ENCODE measurements around the gene GPS1.
A peak's percentile ranks its signal among the peaks of the same experiment; 100 is the strongest.

GPS1 gene

DNA sequence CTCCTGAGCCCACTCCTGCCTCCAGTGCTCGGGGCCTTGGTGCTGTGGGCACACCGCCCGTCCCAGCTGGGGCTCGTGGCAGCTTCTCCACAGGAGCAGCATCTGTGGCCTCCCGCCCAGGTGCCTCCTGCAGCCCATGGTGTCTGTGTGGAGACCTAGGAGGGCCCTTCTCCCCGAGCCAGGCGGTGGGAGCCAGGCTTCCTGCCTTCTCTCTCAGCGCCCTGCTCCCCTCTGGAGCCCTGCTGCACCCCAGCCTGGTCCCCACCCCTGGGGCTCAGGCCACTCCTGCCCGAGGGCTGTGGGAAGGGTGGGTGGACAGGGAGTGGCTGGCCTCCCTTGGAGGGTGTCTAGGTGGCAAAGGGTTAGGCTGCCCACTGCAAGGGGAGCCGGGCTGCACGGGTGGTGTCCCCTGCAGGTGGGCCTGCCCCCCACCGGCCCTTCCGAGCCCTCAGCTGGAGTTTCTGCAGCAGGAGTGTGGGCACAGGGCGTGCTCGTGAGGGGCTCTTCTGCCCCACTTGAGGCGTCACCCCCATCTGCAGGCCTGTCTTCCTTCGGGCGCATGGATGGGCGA lies 40.0 kb upstream of the GPS1 start (continued):
- TF ChIP-seq POU6F1 (CRISPR knock-in tag; IDR thresholded peaks at IDR 0.05; ENCODE audit: borderline replicate concordance, low read depth) = no peak

GRCh38 chr17:82012261-82012639 lies 39.4 kb upstream of the GPS1 start:
- no peak for ATAC-seq
- no peak for TF ChIP-seq SNAI2 (CRISPR knock-in tag; IDR thresholded peaks at IDR 0.05)
- no peak for TF ChIP-seq PPARA (CRISPR knock-in tag; IDR thresholded peaks at IDR 0.05; ENCODE audit: borderline replicate concordance)
- no peak for TF ChIP-seq ZFP3 (CRISPR knock-in tag; IDR thresholded peaks at IDR 0.05)
- TF ChIP-seq, protein P1, sequence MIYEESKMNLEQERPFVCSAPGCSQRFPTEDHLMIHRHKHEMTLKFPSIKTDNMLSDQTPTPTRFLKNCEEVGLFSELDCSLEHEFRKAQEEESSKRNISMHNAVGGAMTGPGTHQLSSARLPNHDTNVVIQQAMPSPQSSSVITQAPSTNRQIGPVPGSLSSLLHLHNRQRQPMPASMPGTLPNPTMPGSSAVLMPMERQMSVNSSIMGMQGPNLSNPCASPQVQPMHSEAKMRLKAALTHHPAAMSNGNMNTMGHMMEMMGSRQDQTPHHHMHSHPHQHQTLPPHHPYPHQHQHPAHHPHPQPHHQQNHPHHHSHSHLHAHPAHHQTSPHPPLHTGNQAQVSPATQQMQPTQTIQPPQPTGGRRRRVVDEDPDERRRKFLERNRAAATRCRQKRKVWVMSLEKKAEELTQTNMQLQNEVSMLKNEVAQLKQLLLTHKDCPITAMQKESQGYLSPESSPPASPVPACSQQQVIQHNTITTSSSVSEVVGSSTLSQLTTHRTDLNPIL (CRISPR knock-in tag; IDR thresholded peaks at IDR 0.05; ENCODE audit: low read depth) = no peak
- TF ChIP-seq BACH2 (CRISPR knock-in tag; IDR thresholded peaks at IDR 0.05; ENCODE audit: borderline replicate concordance) = no peak
- TF ChIP-seq, protein P2, sequence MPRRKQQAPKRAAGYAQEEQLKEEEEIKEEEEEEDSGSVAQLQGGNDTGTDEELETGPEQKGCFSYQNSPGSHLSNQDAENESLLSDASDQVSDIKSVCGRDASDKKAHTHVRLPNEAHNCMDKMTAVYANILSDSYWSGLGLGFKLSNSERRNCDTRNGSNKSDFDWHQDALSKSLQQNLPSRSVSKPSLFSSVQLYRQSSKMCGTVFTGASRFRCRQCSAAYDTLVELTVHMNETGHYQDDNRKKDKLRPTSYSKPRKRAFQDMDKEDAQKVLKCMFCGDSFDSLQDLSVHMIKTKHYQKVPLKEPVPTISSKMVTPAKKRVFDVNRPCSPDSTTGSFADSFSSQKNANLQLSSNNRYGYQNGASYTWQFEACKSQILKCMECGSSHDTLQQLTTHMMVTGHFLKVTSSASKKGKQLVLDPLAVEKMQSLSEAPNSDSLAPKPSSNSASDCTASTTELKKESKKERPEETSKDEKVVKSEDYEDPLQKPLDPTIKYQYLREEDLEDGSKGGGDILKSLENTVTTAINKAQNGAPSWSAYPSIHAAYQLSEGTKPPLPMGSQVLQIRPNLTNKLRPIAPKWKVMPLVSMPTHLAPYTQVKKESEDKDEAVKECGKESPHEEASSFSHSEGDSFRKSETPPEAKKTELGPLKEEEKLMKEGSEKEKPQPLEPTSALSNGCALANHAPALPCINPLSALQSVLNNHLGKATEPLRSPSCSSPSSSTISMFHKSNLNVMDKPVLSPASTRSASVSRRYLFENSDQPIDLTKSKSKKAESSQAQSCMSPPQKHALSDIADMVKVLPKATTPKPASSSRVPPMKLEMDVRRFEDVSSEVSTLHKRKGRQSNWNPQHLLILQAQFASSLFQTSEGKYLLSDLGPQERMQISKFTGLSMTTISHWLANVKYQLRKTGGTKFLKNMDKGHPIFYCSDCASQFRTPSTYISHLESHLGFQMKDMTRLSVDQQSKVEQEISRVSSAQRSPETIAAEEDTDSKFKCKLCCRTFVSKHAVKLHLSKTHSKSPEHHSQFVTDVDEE (CRISPR knock-in tag; IDR thresholded peaks at IDR 0.05) = no peak
- TF ChIP-seq GLIS3 (CRISPR knock-in tag; IDR thresholded peaks at IDR 0.05) = no peak
- no peak for TF ChIP-seq TOX (CRISPR knock-in tag; IDR thresholded peaks at IDR 0.05; ENCODE audit: borderline replicate concordance)
- TF ChIP-seq CSDC2 (CRISPR knock-in tag; IDR thresholded peaks at IDR 0.05) = no peak
- TF ChIP-seq ISL1 (CRISPR knock-in tag; IDR thresholded peaks at IDR 0.05) = no peak

GRCh38 chr17:82012640-82013295 lies 38.9 kb upstream of the GPS1 start:
- no peak for TF ChIP-seq RARB (CRISPR knock-in tag; IDR thresholded peaks at IDR 0.05)
- TF ChIP-seq PATZ1 (CRISPR knock-in tag; IDR thresholded peaks at IDR 0.05; ENCODE audit: borderline replicate concordance) = no peak
- TF ChIP-seq ZNF565 (CRISPR knock-in tag; conservative IDR thresholded peaks at IDR 0.05; ENCODE audit: low read depth) = no peak
- no peak for TF ChIP-seq GLIS3 (CRISPR knock-in tag; IDR thresholded peaks at IDR 0.05)
- no peak for TF ChIP-seq ESRRG (CRISPR knock-in tag; IDR thresholded peaks at IDR 0.05)
- TF ChIP-seq ZFP3 (CRISPR knock-in tag; IDR thresholded peaks at IDR 0.05) = no peak
- TF ChIP-seq TCF4 (CRISPR knock-in tag; IDR thresholded peaks at IDR 0.05; ENCODE audit: borderline replicate concordance) = no peak
- no peak for TF ChIP-seq CSDC2 (CRISPR knock-in tag; IDR thresholded peaks at IDR 0.05)
- no peak for TF ChIP-seq ARNTL (CRISPR knock-in tag; IDR thresholded peaks at IDR 0.05; ENCODE audit: borderline replicate concordance, low read depth)
- no peak for TF ChIP-seq PPARA (CRISPR knock-in tag; IDR thresholded peaks at IDR 0.05; ENCODE audit: borderline replicate concordance)
- no peak for TF ChIP-seq POU6F1 (CRISPR knock-in tag; IDR thresholded peaks at IDR 0.05; ENCODE audit: borderline replicate concordance, low read depth)
- TF ChIP-seq, protein P2 (CRISPR knock-in tag; IDR thresholded peaks at IDR 0.05) = no peak
- no peak for TF ChIP-seq TOX (CRISPR knock-in tag; IDR thresholded peaks at IDR 0.05; ENCODE audit: borderline replicate concordance)
- peak; percentile 2; the same call in 1 of the 3 replicates for ATAC-seq
